Lower leg skin (tissue), 3 donors: ENCODE measurements around the gene NEK4.

Experiments used
- POLR2A ChIP-seq, 2 donors: fragments of 450-650 bp; IDR thresholded peaks; one replicate each; pipeline ENCODE4 v1.6.1; 2016 to 2017; ENCODE audit warnings: antibody characterized with exemption in 2 of 2, mild to moderate bottlenecking in 1 of 2, moderate library complexity in 1 of 2
- TF ChIP-seq, protein P1 (sequence below), 3 donors: fragments of 450-650 bp; IDR thresholded peaks; one replicate each; pipeline ENCODE4 v1.5.1; 2016; ENCODE audit warnings: antibody characterized with exemption in 3 of 3, mild to moderate bottlenecking in 3 of 3, moderate library complexity in 2 of 3

GRCh38 chr3:52792413-52792812 lies 21.7 kb upstream of the NEK4 start:
- TF ChIP-seq, protein P1, sequence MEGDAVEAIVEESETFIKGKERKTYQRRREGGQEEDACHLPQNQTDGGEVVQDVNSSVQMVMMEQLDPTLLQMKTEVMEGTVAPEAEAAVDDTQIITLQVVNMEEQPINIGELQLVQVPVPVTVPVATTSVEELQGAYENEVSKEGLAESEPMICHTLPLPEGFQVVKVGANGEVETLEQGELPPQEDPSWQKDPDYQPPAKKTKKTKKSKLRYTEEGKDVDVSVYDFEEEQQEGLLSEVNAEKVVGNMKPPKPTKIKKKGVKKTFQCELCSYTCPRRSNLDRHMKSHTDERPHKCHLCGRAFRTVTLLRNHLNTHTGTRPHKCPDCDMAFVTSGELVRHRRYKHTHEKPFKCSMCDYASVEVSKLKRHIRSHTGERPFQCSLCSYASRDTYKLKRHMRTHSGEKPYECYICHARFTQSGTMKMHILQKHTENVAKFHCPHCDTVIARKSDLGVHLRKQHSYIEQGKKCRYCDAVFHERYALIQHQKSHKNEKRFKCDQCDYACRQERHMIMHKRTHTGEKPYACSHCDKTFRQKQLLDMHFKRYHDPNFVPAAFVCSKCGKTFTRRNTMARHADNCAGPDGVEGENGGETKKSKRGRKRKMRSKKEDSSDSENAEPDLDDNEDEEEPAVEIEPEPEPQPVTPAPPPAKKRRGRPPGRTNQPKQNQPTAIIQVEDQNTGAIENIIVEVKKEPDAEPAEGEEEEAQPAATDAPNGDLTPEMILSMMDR (IDR thresholded peaks at IDR 0.05) = no peak
- TF ChIP-seq POLR2A (IDR thresholded peaks at IDR 0.05) = no peak
